NCI-H2227 (cell line): ENCODE data around the gene ANKS1A.
"Not testable (repeated sequence)": the region's sequence is repeated elsewhere in the genome, so short reads cannot be mapped to it uniquely, and the experiment has no call there.

Experiments used
- DNase-seq: peaks from one replicate; lab custom pipeline; 2025; ENCODE audit not compliant: unreplicated experiment; lab: John Stamatoyannopoulos, UW

ANKS1A gene

DNA sequence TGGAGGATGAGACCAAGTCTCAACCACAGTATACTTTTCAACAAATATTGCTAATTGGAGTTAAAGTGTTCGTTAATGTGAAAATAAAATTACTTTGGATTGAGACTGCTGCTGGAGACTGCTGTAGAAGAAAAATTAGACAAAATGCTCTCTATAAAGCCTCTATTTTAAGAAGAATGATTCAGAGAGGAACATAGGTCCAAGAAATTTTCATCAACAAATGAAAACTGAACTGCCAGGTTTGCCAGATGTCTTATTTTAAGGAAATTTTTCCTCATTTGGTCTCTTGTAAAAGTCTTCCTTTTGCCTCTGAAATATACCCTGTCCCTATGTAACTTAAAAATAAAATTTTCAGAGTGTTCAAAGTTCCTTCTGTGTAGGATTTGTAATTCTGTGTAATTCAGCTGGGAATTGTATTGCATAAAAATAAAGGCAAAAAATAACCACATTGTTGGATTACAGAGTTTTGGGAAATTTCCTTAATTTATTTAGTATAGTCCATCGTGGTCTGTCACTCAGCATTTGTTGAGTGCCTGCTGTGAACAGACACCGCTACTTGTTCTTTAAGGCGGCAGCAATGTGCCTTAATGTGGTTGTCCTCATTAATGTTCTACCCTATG, 27.4 kb downstream of the ANKS1A start:
- DNase-seq, result no peak

DNA sequence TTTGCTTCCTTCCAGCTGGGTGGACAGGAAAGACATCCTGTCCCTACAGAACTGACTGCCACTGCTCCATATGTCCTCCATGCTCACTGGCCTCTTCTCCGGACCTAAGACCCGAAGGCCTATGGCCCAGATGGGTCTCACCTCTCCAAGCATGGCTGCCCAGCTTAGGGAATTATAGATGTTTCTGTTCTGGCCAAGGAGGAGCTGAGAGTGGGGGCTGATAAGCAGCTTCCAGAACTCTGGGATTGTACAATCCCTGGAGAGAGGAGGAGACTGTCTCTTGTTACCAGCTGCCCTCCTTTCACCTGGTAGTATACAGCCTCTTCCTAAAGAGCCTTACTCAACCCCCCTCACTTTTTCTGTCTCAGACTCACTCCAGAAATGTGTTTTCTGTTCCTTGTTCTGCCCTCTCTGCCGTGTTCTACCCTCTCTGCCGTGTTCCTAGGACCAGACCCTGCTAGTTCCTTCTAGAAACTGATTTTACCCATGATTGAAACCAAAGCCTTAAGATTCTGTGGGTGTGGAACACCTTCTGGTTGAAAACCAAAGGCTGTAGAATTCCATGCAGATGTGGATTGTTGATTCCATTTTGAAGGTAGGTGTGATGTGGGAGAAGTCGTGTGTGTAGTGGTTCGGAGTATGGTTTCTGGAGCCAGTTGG, 28.7 kb downstream of the ANKS1A start:
- DNase-seq, result no peak

DNA sequence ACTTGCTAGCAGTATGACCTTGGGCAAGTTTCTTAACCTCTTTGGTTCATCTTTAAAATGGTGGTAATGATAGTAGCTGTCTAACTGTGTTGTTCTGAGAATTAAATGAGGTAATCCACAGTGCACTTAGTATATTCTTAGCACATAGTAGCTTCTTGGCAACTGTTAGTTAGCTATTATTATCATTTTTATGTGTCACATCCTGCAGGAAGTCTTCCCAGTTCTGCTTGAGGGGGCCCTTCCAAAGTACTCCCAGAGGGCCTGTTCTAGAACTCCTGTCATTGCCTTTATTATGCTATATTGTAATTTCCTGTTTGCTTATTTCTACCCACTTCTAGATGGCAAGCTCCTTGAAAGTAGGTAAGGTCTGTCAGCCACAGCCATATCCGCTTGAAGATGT, 30.6 kb downstream of the ANKS1A start:
- no peak for DNase-seq

DNA sequence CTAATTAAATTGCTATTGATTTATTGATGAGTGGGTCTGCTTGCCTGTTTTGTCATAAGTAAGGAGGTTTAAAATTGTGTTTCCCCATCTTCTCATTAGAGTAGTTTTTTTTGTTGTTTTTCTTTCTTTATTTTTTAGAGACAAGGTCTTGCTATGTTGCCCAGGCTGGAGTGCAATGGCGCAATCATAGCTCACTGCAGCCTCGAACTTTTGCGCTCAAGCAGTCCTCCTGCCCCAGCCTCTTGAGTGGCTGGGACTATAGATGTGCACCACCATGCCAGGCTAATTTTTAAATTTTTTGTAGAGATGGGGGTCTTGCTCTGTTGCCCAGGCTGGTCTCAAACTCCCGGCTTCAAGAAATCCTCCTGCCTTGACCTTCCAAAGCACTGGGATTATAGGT, 31.0 kb downstream of the ANKS1A start:
- DNase-seq, result no peak

DNA sequence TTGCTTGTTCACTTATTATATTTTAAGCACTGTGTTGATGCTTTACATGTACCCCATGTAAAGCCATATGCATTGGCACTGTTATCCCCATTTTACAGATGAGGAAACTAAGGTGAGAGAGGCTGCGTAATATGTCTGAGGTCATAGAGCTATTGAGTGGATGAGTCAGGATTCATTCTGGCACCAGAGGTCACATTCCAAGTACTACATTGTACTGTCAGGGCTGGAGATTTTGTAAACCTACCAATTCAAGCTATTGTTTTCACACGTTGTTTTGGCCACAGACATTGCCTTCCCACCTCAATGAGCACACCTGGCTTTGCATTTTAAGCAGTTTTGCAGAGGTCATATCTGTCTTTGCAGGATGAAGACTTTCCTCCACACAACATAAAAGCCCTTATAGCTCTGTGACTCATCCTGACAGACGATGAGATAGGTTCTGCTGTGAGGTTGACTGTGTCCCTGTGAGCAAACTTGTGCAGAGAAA, 33.2 kb downstream of the ANKS1A start:
- no peak for DNase-seq

DNA sequence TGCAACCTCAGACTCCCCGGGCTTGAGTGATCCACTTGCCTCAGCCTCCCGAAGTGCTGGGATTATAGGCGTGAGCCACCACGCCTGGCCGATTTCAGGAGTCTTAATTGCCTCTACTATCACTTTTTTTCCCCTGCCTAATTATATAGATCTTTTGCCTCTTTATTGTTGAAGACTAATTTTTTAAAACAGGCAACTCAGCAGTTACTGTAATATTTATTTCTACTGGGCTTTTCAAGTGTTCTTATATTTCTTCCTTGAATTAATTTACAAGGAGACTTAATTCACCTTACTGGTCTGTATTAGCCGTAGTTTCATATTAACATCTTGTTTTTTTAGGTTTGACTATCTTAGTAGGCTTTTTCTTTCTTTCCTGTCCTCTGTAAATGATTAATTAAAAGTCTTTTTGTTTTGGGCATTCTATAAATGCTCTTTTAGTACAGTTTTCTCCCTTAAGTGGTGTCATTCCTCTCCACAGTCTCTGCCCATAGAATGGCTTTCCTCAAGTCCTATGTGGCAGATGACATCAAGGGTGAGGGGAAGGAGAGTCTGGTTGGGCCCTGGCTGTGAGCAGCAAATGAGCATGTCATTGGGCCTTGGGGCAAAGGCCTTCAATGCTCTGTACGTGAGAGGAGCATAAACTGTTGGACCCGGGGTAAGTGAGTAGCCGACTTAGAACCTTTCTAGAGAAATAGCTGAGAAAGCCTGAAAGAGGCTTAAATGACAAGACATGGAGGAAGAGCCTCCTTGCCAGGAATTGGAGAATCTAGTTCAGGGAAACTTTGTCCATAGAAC, 36.0 kb downstream of the ANKS1A start:
- DNase-seq, result no peak

DNA sequence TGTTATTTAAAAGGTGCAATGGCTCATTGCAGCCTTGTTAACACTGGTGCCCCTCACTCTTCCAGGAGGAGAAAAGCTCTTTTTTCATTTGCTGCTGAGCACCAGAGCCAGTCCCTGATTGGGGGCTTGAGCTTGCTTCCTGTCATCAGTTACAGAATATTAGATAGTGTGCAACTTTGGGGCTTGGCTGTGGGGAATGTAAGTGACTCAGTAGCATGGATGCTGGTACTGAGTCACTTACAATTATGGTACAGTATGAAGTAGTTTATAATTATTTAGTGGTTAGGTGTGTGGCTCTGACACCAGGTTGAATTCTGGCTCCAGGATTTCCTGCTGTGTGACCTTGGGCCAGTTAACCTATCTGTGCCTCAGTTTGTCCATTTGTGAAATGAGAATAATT, 37.6 kb downstream of the ANKS1A start:
- no peak for DNase-seq

DNA sequence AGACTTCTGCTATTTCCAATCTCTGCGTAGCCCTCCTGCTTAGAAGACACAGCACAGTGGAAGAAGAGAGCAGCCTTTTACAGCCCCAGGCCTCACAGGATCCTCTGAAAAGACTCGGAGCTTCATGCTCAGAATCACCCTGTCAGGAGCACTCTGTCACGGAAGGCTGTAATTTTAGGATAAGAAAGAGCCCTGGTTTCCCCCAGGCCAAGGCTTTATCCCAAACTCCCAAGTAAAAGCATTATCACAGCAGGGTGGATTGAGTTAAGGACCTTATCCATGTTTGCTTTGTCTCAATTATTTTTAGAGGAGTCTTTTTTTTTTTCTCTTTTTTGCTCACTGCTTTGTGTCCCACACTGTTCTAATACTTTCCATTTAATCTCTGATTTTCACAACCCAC, 39.2 kb downstream of the ANKS1A start:
- peak; percentile 70 for DNase-seq

DNA sequence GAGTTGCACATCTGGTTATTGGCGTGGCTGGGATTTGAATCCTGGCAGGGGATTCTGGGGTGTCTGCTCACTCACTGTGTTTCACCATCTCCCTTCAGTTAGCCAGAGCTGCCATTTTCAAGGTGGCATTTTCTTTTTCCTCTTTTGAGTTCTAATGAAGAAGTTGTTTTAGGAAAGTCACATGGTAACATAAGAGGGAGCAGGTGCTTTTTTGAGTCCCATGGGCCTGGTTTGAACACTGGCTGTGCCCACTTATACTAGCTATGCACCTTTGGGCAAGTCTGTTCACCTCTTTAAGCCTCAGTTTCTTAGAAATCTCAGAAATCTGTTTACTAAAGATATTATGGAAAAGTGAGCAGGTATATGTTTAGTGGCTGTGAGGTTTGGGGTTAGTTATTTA, 39.6 kb downstream of the ANKS1A start:
- DNase-seq, result no peak

DNA sequence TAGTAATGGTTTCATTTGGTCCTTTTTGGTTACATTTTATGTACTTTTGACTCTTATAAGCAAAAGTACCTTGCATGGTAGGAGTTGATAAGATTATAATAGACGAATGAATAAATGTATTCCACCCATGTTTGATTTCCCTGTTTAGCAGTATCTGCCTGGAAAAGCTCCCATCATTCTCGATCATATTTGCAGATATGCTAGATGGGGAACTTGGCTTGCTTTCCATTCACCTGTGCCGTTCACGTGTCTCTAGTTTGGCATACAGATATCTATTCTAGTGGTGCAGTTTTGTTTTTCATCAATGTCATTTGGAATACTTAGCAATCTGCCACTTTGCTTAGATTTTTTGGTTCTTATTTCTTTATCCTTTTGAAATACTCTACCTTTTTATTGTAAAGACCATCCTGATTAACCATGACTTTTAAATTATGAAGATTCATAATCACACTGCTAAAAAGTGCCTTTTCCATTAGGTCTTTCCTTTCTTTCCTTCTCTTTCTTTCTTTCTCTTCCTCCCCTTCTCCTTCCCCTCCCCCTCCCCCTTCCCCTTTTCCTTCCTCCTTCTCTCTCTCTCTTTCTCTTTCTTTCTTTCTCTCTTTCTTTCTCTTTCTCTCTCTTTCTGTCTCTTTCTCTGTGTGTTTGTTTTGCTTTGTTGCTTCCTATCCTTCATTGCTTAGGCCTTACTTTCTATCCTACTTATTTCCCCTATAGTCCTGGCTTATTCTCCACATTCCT, 40.4 kb downstream of the ANKS1A start:
- no peak for DNase-seq

DNA sequence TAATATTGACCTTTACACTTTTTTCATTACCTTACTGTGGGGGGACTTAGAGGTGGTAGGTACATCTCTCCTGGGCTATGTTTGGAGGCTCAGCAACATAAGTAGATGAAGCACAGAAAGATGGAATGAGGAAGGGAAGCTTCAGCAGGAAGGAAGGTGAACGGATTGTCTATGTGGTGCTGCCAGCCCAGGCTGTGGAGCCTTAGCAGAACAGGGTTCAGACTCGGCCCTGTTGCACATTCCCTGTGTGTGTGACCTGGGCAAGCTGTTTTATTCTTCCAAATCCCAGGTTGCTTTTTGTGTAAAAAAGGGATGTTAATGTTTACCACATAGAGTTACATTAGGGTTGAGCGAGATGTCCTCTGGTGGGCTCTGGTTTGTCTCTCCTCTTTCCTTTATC, 41.2 kb downstream of the ANKS1A start:
- DNase-seq, result no peak

DNA sequence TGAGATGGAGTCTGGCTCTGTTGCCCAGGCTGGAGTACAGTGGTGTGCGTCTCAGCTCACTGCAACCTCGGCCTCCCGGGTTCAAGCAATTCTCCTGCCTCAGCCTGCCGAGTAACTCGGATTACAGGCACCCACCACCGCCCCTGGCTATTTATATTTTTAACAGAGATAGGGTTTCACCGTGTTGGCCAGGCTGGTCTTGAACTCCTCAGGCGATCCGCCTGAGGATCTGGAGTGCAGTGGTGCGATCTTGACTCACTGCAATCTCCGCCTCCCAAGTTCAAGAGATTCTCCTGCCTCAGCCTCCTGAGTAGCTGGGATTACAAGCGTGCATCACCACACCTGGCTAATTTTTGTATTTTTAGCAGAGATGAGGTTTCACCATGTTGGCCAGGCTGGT, 43.1 kb downstream of the ANKS1A start:
- DNase-seq, result not testable (repeated sequence)

DNA sequence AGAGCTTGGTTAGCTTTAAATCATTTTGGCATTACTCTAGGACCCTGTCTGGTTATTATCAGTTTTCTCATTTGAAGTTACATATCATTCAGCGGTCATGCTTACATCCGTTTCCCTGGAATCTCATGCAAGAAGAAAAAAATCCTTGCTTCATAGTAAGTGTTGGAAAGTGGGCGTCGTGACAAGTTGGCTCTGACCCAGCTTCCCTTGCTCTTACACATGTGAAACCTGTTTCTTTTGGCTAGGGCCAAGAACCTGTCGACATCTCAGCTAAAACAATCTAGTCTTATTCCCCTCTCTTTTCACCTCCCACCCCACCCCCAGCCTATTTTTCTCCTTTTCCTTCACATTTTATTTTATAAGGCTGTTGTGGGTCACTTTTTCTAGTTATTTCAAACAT, 45.5 kb downstream of the ANKS1A start:
- DNase-seq, result no peak

DNA sequence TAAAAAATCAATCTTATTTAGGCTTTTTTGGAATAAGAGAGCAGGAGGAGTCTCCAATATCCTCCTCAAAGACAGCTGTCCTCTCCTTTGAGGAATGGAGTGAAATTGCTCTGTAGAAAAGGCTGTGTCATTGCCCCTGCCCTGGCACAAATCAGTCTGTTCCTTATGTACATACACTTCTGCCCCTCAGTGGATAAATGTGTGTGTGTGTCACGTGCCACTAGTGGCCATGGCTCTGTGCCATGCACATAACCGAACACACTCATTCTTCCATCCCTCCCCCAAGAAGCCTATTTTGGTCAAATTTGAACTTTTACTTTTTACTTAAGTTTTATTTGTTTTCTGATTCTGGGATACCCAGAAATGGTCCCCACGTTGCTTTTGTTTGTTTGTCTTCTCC, 49.2 kb downstream of the ANKS1A start:
- DNase-seq, result no peak

DNA sequence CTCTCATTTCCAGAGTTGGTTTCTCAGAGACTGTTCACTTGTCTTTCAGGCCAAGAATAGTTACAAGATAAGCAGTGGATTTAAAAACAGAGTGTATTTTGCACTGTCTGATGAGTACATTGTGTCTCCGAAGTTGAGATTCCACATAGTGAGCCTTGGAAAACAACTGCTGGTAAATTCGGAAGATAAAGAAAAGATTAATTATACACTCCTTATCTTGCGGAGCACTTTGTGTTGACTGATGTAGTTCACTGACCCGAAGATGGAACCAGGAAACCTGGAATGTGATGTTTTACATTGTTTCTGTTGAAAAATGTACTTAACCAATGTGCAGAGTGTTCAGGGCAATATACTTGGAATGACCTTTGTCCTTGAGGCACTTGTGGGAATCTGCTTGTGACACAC, 51.0 kb downstream of the ANKS1A start:
- DNase-seq, result no peak

DNA sequence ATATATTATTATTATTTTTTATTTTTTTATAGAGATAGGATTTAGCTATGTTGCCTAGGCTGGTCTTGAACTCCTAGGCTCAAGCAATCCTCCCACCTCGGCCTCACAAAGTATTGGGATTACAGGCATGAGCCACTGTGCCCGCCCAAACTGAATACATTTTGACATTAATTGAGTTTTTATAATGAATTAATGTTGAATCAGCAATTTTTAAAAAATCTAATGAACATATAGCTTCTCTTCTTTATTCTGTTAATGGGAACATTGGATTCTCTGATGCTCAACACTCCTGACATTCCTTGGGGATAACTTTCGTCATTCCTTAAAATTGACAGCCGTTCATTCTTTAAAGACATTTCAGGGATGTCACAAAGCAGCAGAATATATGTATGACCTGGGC, 52.4 kb downstream of the ANKS1A start:
- no peak for DNase-seq

DNA sequence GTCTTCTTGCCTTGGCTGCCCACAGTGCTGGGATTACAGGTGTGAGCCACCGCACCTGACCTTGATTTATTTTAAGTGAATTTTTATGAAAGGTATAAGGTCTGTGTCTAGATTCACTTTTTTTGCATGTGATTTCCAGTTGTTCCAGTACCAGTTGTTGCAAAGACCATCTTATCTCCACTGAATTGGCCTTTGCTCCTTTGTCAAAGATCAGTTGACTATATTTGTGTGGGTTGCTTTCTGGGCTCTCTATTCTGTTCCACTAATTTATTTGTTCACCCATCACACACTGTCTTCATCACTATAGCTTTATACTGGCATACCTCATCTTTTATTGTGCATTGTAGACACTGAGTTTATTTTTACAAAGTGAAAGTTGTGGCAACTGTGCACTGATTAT, 56.3 kb downstream of the ANKS1A start:
- DNase-seq, result no peak

DNA sequence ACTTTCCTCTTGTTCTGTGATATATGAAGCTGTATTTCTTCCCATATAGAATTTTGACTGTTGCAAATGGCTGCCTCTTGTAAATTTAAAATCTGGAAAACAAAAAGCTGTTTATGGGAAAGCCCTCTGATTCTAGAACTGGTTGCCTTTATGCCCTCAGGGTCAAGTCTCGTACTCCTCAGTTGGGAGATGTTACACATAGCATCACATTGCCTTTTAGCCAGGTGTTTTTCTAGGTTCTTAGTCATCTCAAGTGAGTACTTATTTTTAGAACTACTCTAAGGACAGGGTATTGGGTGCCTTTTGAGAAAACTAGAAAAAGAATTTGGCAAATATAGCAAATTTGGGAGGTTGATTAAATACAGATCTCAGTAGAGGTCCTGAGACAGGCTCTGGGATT, 58.5 kb downstream of the ANKS1A start:
- no peak for DNase-seq

DNA sequence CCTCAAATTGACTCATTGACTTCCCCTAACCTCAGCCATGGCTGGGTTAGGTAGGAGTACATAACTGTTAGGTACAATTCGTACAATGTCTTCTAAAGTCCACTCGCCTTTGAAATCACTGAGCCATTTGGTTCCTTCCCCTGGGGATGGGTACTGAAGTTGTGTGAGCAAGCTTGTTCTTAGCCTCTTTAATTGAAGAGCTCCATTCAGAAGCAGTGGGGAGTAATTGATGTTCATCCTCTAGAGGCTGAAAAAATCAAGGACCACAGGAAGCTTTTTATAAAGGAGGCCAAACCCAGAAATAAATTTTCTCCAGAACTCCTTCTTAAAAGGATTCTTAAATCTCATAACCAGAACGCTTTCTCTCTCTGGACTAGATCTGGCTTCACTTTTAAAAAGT, 60.6 kb downstream of the ANKS1A start:
- DNase-seq, result peak; percentile 33

DNA sequence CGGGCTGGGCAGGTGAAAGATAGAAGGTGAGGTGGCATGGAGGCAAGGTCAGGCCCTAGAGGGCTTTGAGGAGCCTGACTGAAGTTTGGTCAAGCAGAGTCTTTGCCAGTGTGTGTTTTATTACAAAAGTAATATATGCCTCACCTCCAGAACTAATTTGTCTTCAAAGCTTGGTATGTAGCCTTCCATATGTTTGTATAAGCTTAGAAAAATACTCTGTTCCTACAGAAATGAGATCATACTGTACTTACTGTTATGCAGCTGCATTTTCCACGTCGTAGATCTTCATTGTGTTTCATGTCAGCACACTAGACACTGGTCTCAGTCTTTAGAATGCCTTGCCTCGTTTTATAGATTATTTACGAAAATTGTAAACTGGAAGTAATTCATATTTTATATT, 61.8 kb downstream of the ANKS1A start:
- DNase-seq, result no peak

DNA sequence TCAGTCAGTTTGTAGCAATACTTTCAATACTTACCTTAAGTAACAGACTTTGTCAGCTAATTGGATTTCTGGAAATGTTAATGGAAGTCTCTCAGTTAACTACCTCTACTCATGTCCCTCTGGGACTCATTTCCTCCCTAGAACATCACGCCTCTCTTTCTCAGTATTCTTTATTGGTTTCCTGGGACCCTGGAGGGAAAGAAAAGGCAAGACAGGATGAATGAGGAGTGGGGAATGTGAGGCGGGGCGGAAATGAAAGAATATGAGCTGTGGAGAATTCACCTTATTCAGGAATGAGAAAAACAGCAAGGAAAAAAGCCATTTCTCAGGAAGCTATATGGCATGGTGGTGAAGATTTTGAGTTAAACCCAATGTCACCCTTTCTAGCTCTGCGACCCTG, 62.7 kb downstream of the ANKS1A start:
- DNase-seq, result no peak
